Measurements from ENCODE around the gene SSC5D. TPM values are rescaled to one million over a fixed set of nuclear protein-coding genes. Genes with fewer than 3 reads are reported as not detected.
A peak's percentile ranks its signal among the peaks of the same experiment; 100 is the strongest.

The SSC5D gene
- total and polyA plus RNA-seq, 2 donors (not counting 1 experiment from before 2014, with no cell fraction given) = 3.0 to 19.7 TPM

DNA sequence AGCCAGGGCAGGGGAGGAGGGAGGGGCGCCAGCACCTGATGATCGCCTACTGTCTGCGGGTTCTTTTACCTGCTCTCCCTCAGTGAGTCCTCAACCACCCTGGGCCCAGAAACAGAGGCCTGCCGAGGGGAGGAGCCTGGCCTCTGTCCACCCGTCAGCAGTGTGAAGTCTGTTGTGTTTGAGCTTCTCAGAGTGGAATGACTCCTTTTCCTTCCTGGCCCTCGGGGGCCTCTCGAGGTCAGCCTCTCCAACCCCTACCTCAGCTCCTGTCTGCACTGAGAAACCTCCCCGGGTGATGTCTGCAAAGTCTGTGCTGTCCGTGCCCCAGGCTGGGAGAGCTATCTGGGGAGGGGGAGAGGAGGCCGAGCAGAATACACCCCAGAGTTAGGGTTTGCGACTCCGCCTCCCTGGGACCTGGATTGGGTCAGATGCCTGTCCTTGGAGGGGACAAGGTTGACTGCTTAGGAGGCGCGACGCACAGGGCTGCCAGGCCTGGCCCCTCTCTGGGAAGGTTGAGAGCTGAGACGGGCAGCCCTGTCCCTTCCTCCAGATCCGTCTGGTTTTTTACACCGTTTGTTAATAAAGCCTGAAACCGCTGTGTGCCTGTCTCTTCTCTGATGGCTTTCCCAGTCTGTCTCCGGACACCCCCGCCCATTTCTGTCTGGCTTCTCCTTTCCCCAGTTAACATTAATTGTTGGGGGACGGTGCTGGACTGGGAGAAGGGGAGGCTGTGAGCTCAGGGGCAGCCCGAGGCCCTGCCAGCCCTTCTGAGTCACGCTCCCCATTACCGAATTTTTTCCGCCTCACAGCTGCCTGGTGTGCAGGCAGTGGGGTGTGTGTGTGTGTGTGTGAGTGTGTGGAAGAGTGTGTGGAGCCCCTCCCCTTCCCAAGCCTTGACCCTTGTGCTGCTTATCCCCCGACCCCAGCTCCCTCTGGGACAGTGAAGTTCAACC is 989 bp upstream of the SSC5D start:
- Histone ChIP-seq H3K4me3 (replicated peaks in 1 of 4; ENCODE audit: control extremely low read depth in 1 of 4, insufficient read depth in 1 of 4, low read depth in 3 of 4, low read length in 4 of 4) (peak overlapping the region; percentile 35 to 70 (median 39)), H2AFZ (ENCODE audit: low read length) (no peak overlapping the region), H4K20me1 (ENCODE audit: control insufficient read depth, extremely low read depth, insufficient read depth, low read length) (no peaks in the 10 kb centered on the region), H3K4me1 (ENCODE audit: control insufficient read depth, extremely low read depth, insufficient read depth, low read length) (peaks cover 44% of the 10 kb centered on the region), H3K79me2 (ENCODE audit: control insufficient read depth, insufficient read depth, low read length) (peaks cover 9% of the 10 kb centered on the region), H3K36me3 (ENCODE audit: control insufficient read depth, insufficient read depth, low read length) (peaks cover 11% of the 10 kb centered on the region), H3K27ac (ENCODE audit: insufficient read depth, low read length) (peak overlapping the region; percentile 96), H3K4me2 (ENCODE audit: extremely low read depth, insufficient read depth, low read length) (peak overlapping the region; percentile 100), H3K9me3 (ENCODE audit: control insufficient read depth, insufficient read depth, low read depth, low read length) (no peaks in the 10 kb centered on the region), H3K9ac (ENCODE audit: insufficient read depth, low read length) (peak overlapping the region; percentile 91), H3K27me3 (ENCODE audit: control insufficient read depth, insufficient read depth, low read length) (no peaks in the 10 kb centered on the region)
- peak; percentile 98 for DNase-seq (ENCODE audit: low read depth in 2 of 2)
- no peak for TF ChIP-seq EZH2 (IDR thresholded peaks at IDR 0.05; ENCODE audit: low read length, missing control alignments)
- TF ChIP-seq, protein P1, sequence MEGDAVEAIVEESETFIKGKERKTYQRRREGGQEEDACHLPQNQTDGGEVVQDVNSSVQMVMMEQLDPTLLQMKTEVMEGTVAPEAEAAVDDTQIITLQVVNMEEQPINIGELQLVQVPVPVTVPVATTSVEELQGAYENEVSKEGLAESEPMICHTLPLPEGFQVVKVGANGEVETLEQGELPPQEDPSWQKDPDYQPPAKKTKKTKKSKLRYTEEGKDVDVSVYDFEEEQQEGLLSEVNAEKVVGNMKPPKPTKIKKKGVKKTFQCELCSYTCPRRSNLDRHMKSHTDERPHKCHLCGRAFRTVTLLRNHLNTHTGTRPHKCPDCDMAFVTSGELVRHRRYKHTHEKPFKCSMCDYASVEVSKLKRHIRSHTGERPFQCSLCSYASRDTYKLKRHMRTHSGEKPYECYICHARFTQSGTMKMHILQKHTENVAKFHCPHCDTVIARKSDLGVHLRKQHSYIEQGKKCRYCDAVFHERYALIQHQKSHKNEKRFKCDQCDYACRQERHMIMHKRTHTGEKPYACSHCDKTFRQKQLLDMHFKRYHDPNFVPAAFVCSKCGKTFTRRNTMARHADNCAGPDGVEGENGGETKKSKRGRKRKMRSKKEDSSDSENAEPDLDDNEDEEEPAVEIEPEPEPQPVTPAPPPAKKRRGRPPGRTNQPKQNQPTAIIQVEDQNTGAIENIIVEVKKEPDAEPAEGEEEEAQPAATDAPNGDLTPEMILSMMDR (conservative IDR thresholded peaks at IDR 0.05 in 1 of 2, IDR thresholded peaks at IDR 0.05 in 1 of 2; ENCODE audit: low read depth in 1 of 2, low read length in 2 of 2) = no peak

DNA sequence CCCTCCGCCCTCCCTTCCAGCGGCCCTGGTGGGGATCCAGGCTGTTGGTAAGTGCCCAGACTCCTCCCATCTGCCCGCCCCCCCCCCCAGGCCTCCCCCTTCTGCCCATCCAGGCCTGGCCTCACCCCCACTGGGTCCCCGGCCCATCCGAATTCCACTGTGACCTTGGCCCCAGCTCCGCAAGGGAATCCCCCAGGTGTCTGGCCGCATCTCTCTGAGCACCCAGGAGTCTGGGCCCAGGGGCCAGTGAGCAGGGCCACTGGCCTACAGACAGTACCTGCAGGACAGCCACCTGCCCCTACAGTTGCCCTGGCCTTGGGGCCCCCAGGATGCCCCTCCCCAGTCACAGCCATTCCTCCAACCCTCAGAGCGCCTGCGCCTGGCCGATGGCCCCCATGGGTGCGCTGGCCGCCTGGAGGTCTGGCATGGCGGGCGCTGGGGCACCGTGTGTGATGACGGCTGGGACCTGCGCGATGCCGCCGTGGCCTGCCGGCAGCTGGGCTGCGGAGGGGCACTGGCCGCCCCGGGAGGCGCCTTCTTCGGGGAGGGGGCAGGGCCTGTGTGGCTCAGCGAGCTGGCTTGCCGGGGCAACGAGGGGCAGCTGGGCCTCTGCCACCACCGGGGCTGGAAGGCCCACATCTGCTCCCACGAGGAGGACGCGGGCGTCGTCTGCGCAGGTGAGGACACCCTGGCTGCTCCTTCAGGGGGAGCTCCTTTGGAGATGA is 912 bp downstream of the SSC5D start:
- TF ChIP-seq EZH2 (IDR thresholded peaks at IDR 0.05; ENCODE audit: low read length, missing control alignments) = no peak
- TF ChIP-seq, protein P1 (conservative IDR thresholded peaks at IDR 0.05 in 1 of 2, IDR thresholded peaks at IDR 0.05 in 1 of 2; ENCODE audit: low read depth in 1 of 2, low read length in 2 of 2) = no peak
- Histone ChIP-seq H3K36me3 (ENCODE audit: control insufficient read depth, insufficient read depth, low read length) (peaks cover 1% of the 10 kb centered on the region), H3K27ac (ENCODE audit: insufficient read depth, low read length) (no peak overlapping the region), H3K9me3 (ENCODE audit: control insufficient read depth, insufficient read depth, low read depth, low read length) (no peaks in the 10 kb centered on the region), H2AFZ (ENCODE audit: low read length) (no peak overlapping the region), H3K9ac (ENCODE audit: insufficient read depth, low read length) (no peak overlapping the region), H3K4me1 (ENCODE audit: control insufficient read depth, extremely low read depth, insufficient read depth, low read length) (peaks cover 50% of the 10 kb centered on the region), H4K20me1 (ENCODE audit: control insufficient read depth, extremely low read depth, insufficient read depth, low read length) (no peaks in the 10 kb centered on the region), H3K4me3 (replicated peaks in 1 of 4; ENCODE audit: control extremely low read depth in 1 of 4, insufficient read depth in 1 of 4, low read depth in 3 of 4, low read length in 4 of 4) (peak overlapping the region in 1 of 4 experiments; percentile 53), H3K79me2 (ENCODE audit: control insufficient read depth, insufficient read depth, low read length) (peaks cover 9% of the 10 kb centered on the region), H3K27me3 (ENCODE audit: control insufficient read depth, insufficient read depth, low read length) (no peaks in the 10 kb centered on the region), H3K4me2 (ENCODE audit: extremely low read depth, insufficient read depth, low read length) (peak overlapping the region; percentile 75)
- peak; percentile 19 to 49 for DNase-seq (ENCODE audit: low read depth in 2 of 2)

Measured in fibroblast of lung (primary cell).